Mucosa of rectum (tissue), 2 donors: ENCODE results near the gene CEP57L1.

ENCODE experiments used
- H3K27ac ChIP-seq, 2 donors: one replicate each; pipeline ENCODE4 v1.7.0; 2013; ENCODE audit warnings: inconsistent platforms in 2 of 2, low read depth in 2 of 2, low read length in 2 of 2
- H3K27me3 ChIP-seq, 2 donors: one replicate each; pipeline ENCODE4 v1.7.0; 2013; ENCODE audit warnings: low read length in 2 of 2; ENCODE audit not compliant: control insufficient read depth in 2 of 2, insufficient read depth in 2 of 2
- H3K36me3 ChIP-seq, 2 donors: one replicate each; pipeline ENCODE4 v1.7.0; 2013; ENCODE audit warnings: low read length in 2 of 2; ENCODE audit not compliant: control insufficient read depth in 2 of 2, insufficient read depth in 2 of 2
- H3K4me1 ChIP-seq, 2 donors: one replicate each; pipeline ENCODE4 v1.7.0; 2013; ENCODE audit warnings: low read length in 2 of 2, mild to moderate bottlenecking in 1 of 2; ENCODE audit not compliant: control insufficient read depth in 2 of 2, insufficient read depth in 2 of 2
- H3K4me3 ChIP-seq, 2 donors: one replicate each; pipeline ENCODE4 v1.7.0; 2013; ENCODE audit warnings: low read length in 2 of 2
- H3K9ac ChIP-seq, 2 donors: one replicate each; pipeline ENCODE4 v1.7.0; 2013; ENCODE audit warnings: low read length in 2 of 2, low read depth in 1 of 2, mild to moderate bottlenecking in 1 of 2
- H3K9me3 ChIP-seq, 2 donors: one replicate each; pipeline ENCODE4 v1.7.0; 2013; ENCODE audit warnings: low read length in 2 of 2; ENCODE audit not compliant: control insufficient read depth in 2 of 2
- donor health status: healthy.
- donor health status: Normal muscosa, but diverticular disease.

CEP57L1 gene

DNA sequence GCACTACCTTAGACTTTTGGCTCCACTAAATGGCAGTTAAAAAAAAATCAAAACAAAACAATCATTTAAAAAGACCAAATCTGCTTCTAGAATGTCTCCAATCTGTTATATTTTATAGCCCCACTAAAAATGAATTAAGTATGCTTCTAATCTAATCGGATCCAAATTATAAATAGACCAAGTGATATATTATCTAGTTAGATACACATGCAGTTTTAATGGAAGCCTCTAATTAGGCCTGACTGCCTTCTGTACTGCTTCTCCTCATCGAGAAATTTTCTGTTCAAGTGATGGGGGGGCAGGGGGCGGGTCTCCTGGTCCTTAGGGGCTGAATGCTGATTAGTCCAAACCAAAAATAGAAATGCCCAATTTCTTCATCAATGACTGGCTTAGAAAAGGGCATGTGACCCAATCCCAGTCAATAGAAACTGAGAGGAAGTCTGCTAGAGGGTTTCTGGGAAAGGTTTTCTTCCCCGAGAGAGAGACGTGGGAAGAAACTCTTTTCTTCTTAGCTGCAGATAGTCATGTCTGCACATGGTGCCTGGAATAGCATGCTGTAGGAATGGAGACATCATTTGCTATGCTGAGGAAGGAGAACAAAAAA, 7.5 kb upstream of the CEP57L1 start:
- Histone ChIP-seq H3K4me3 (no peak overlapping the region), H3K4me1 (peaks cover 12 to 15% of the 10 kb centered on the region in 2 donors), H3K36me3 (no peaks in the 10 kb centered on the region), H3K9me3 (no peaks in the 10 kb centered on the region), H3K27ac (no peak overlapping the region), H3K9ac (no peak overlapping the region), H3K27me3 (no peaks in the 10 kb centered on the region)

DNA sequence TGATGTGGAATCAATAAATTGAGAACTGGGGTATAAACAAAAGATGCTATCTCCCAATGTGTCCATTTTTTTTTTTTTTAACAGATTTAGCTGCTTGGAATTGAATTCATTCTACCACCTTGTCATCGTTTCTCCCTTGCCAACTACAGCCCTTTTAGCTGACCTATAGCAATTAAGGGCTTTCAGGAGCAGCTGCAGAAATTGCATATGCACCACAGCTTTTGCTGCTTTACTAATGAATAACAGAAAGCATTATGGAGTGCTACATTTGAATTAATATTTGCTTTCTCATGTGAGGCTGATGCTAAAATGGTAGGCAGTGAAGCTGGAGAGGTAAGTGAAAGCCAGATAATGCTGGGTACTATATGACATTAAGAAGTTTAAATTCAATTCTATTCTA, 6.3 kb upstream of the CEP57L1 start:
- Histone ChIP-seq H3K27me3 (no peaks in the 10 kb centered on the region), H3K4me1 (peaks cover 15 to 17% of the 10 kb centered on the region in 2 donors), H3K36me3 (no peaks in the 10 kb centered on the region), H3K4me3 (no peak overlapping the region), H3K27ac (no peak overlapping the region), H3K9ac (no peak overlapping the region), H3K9me3 (no peaks in the 10 kb centered on the region)

DNA sequence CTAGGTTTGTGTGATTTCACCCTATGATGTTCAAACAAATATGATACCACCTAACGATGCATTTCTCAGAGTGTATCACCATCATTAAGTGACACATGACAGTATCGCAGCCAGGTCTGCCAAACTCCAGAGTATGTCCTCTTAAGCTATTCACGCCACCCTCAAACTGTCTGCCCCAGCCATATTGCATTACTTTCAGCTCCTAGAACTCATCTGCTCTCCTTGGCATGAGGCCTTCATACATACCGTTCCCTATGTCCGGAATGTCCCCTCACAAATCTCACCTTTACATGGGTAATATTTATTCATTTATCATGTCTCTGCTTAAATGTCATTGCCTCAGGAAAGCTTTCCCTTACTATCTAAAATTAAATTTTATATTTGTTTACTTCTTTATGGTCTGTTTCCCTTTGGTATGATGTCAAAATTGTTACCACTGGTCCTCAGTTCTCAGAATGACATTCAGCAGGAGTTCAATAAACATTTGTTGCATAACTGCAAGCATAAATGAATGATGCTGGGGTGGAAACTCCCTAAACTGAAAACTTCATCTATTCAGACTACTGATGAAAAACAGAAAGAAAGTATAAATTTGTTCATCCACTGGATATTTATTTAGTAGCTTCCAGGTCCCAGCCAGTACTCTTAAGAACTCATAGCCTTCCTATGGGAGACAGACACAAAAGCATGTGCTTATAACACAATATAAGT, 3.8 kb upstream of the CEP57L1 start:
- Histone ChIP-seq H3K4me3 (peak overlapping the region; percentile 85 to 89), H3K9me3 (no peaks in the 10 kb centered on the region), H3K36me3 (no peaks in the 10 kb centered on the region), H3K4me1 (peaks cover 20 to 21% of the 10 kb centered on the region in 2 donors), H3K9ac (no peak overlapping the region), H3K27me3 (no peaks in the 10 kb centered on the region), H3K27ac (no peak overlapping the region)

DNA sequence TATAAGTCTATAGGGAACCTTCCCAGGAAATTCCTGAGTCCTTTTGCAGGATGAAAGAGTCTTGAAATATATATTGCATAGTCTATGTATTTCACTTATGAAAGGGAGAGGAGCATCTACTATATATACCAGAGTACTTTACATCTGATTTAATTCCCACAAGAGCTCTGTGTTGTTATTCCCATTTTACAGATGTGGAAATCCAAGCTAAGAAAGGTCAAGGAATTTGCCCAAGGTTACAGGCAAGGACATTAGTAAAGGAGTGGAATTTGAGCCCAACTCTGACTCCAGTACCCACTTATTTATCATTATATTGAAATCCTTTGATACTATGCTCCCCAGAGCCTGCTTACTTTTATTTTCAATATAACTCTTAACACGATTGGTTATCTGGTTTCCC, 3.2 kb upstream of the CEP57L1 start:
- H3K4me3 ChIP-seq, result peak overlapping the region; percentile 85 to 89
- H3K4me1 ChIP-seq, result peaks cover 21% of the 10 kb centered on the region in 2 donors
- no peak overlapping the region for H3K27ac ChIP-seq
- H3K36me3 ChIP-seq, result no peaks in the 10 kb centered on the region
- H3K9ac ChIP-seq, result peak overlapping the region in 1 of 2 donors; percentile 94
- no peaks in the 10 kb centered on the region for H3K9me3 ChIP-seq
- H3K27me3 ChIP-seq, result no peaks in the 10 kb centered on the region

DNA sequence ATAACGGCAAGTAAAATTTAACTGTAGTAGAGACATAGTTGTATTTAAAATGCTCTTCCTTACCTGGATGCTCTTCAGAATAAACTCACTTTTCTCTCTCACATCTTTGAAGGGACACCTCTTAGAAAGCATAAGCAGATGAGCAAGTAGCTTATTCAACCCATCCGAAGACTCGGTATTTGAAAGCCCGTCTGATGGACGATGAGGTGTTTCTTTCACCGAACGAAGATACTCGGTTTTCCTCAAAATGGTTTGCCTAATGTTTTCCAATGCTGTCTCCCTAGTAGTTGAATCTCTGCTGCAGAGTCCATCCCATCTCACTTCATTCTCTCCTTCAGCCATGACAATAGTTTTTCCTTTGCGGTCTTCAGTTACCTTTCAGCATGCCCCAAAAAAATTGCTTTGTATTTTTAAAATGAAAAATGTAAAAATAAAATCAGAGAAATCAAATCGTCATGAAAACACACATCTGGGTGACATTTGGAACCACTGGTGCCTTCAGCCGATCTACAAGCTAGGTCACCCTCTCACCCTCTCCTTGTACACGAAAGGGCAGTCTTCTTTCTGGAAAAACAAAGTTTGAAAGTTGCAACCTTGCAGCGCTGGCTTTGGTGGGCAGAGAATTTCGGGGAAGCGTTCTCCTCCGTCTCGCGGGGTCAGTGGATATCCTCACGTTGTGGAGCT, 1.4 kb upstream of the CEP57L1 start:
- no peaks in the 10 kb centered on the region for H3K36me3 ChIP-seq
- H3K27me3 ChIP-seq, result no peaks in the 10 kb centered on the region
- peak overlapping the region; percentile 85 to 89 for H3K4me3 ChIP-seq
- H3K9ac ChIP-seq, result peak overlapping the region; percentile 89 to 94
- H3K4me1 ChIP-seq, result peaks cover 25% of the 10 kb centered on the region in 2 donors
- H3K9me3 ChIP-seq, result no peaks in the 10 kb centered on the region
- H3K27ac ChIP-seq, result peak overlapping the region; percentile 99

DNA sequence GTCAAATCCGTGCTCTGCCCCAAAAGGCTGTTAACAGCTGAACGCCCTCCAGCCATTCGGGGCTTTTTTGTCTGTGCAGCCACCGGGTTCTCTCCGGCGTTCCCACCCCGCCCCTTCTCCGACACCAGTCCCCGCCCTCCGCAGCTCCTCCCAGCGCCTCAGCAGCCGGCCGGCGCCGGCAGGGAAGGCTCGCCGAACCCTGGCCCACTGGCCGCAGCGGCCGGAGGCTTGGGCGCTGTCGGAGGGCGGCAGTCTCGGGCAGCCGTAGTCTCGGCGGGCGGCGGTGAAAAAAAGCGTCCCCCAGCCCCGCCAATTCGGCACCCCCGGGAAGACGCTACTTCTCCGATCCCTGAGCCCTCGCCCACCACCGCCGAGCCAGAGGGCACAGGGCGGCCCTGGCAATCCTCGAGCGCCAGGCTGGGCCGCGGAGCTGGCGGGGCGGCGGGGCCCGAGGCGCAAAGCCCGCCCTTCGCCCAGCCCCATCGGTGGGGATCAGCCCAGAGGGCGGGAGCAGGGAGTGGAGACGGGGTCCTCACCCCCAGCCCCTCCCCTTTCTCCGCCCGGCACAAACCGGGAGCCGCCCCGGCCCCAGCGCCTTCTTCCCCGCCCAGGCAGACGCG, 781 bp upstream of the CEP57L1 start, which contains the start of gene SESN1:
Gene SESN1, minus strand, starts transcription at position 431 of the 620 bp plus-strand sequence. CDS start 773 bp downstream, outside the sequence.
- H3K36me3 ChIP-seq, result no peaks in the 10 kb centered on the region
- no peaks in the 10 kb centered on the region for H3K9me3 ChIP-seq
- H3K27ac ChIP-seq, result peak within 1 kb of the TSS; percentile 99
- H3K4me1 ChIP-seq, result peaks cover 25% of the 10 kb centered on the region in 2 donors
- peak within 1 kb of the TSS; percentile 94 to 98 for H3K9ac ChIP-seq
- peak within 1 kb of the TSS; percentile 85 to 89 for H3K4me3 ChIP-seq
- H3K27me3 ChIP-seq, result no peaks in the 10 kb centered on the region

DNA sequence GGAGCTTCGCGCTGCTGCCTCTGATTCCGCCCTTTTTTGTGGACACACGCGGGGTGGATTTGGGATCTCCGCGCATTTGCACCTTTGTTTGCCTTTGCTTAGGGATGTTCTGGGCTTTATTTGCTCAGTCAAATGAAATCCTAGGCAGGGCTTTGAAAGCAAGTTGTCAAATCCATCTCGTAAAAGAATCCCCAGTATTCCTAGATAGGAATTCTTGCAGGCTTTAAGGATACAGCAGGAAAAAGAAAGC, 453 bp downstream of the CEP57L1 start:
- H3K9me3 ChIP-seq, result no peaks in the 10 kb centered on the region
- peak overlapping the region; percentile 99 for H3K27ac ChIP-seq
- H3K9ac ChIP-seq, result peak overlapping the region; percentile 94 to 98
- H3K27me3 ChIP-seq, result no peaks in the 10 kb centered on the region
- H3K36me3 ChIP-seq, result no peaks in the 10 kb centered on the region
- H3K4me3 ChIP-seq, result peak overlapping the region; percentile 85 to 89
- peaks cover 25% of the 10 kb centered on the region in 2 donors for H3K4me1 ChIP-seq

DNA sequence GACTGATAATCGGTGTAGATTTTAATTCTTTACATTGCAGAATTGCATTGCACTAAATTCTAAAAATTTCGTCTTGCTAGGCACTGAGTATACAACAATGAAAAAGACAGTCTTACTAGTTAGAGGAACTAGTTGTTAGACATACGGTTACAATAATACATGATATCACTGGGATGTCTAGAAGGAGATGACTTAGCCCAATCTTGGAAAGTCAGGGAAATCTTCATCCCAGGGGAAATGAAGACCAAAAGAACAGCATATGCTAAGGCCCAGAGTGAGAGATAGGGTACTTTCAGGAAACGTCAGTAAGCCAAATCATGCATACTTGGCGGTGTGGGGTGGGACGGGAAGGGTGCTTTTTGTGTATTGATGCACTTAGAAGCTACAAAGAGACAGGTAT, 901 bp downstream of the CEP57L1 start:
- Histone ChIP-seq H3K27me3 (no peaks in the 10 kb centered on the region), H3K9ac (peak overlapping the region; percentile 29 to 94), H3K4me3 (peak overlapping the region; percentile 85 to 89), H3K36me3 (no peaks in the 10 kb centered on the region), H3K27ac (peak overlapping the region in 1 of 2 donors; percentile 99), H3K4me1 (peaks cover 23 to 25% of the 10 kb centered on the region in 2 donors), H3K9me3 (no peaks in the 10 kb centered on the region)

DNA sequence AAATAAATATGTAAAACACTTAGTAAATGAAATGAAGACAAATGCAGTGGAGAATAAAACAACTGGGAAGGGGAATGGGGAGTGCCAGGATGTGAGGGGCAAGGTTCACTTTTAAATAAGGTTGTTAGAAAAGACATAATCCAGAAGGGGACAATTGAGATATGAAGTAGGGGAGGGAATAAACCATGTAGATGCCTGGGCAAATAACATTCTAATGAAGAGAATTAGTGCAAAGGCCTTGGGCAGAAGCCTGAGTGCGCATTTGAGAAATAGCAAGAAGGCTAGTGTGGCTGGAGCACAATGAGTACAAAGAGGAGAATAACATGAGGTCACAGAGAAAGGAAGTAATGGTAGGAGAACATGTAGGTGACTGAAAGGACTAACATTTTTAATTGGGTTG, 2.4 kb downstream of the CEP57L1 start:
- H3K27me3 ChIP-seq, result no peaks in the 10 kb centered on the region
- H3K36me3 ChIP-seq, result no peaks in the 10 kb centered on the region
- peaks cover 10 to 13% of the 10 kb centered on the region in 2 donors for H3K4me1 ChIP-seq
- no peaks in the 10 kb centered on the region for H3K9me3 ChIP-seq
- no peak overlapping the region for H3K4me3 ChIP-seq
- no peak overlapping the region for H3K27ac ChIP-seq
- H3K9ac ChIP-seq, result no peak overlapping the region

DNA sequence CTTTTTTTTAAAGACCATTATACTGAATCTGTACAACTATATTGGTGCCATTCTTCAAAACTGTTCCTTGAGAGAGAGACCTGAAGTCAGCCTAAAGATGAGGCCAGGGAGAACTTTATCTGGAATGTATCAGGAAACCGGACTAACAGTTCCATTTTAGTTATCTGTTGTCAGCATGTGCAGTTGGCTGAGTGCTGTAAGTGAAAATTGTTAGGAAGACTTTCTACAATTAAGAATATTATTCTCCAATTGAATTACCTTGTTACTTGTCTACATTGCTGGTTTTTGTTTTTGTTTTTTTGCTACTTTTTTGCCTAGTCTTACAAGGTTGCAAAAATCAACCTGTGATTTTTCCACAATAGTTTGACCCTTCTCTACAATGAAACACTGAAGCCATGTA, 7.5 kb downstream of the CEP57L1 start:
- Histone ChIP-seq H3K9ac (no peak overlapping the region), H3K27me3 (no peaks in the 10 kb centered on the region), H3K9me3 (no peaks in the 10 kb centered on the region), H3K4me1 (peaks cover 0 to 2% of the 10 kb centered on the region in 2 donors), H3K4me3 (no peak overlapping the region), H3K27ac (no peak overlapping the region), H3K36me3 (no peaks in the 10 kb centered on the region)
